RWPE2 (cell line): Measurements from ENCODE around the gene GNL3L.
A peak's percentile ranks its signal among the peaks of the same experiment; 100 is the strongest.

Experiments used
- ATAC-seq: fragments of 200-7000 bp; cut with Tn5 transposase; 3 replicates; pipeline ENCODE4 v1.9.1; 2021; ENCODE audit warnings: low read depth
- DNase-seq: peaks from one replicate; pipeline ENCODE4 v3.0.0-alpha.2; 2020; ENCODE audit warnings: low spot score
- H3K27ac ChIP-seq: fragments of 450-650 bp; 2 replicates; pipeline ENCODE4 v1.5.1; 2017; ENCODE audit warnings: mild to moderate bottlenecking; ENCODE audit not compliant: poor library complexity, severe bottlenecking
- H3K27me3 ChIP-seq: fragments of 250-450 bp; sonication (Bioruptor Pico); 2 replicates; pipeline ENCODE4 v1.5.1; 2021; ENCODE audit warnings: mild to moderate bottlenecking, moderate library complexity; ENCODE audit not compliant: insufficient read depth, poor library complexity, severe bottlenecking
- H3K36me3 ChIP-seq: fragments of 250-450 bp; sonication (Bioruptor Pico); 2 replicates; pipeline ENCODE4 v1.5.1; 2020; ENCODE audit warnings: low read depth, mild to moderate bottlenecking, moderate library complexity
- H3K4me1 ChIP-seq: fragments of 250-450 bp; sonication (Bioruptor Pico); 2 replicates; pipeline ENCODE4 v1.5.1; 2021; ENCODE audit warnings: mild to moderate bottlenecking, moderate library complexity; ENCODE audit not compliant: insufficient read depth, poor library complexity, severe bottlenecking
- H3K4me3 ChIP-seq: fragments of 250-450 bp; sonication (Bioruptor Pico); 2 replicates; pipeline ENCODE4 v1.5.1; 2021; ENCODE audit warnings: mild to moderate bottlenecking, moderate library complexity; ENCODE audit not compliant: severe bottlenecking
- H3K9me3 ChIP-seq: fragments of 250-450 bp; sonication (Bioruptor Pico); 2 replicates; pipeline ENCODE4 v1.5.1; 2021; ENCODE audit warnings: mild to moderate bottlenecking, moderate library complexity; ENCODE audit not compliant: severe bottlenecking
- CTCF ChIP-seq: fragments of 450-650 bp; IDR thresholded peaks from one replicate; pipeline ENCODE4 v1.5.1; 2017; ENCODE audit warnings: mild to moderate bottlenecking, moderate library complexity; ENCODE audit not compliant: poor library complexity, severe bottlenecking

Gene GNL3L

GRCh38 chrX:54492340-54492739 lies 37.7 kb upstream of the GNL3L start:
- no peak for TF ChIP-seq CTCF
- Histone ChIP-seq H3K9me3 (no peaks in the 10 kb centered on the region), H3K4me1 (no peaks in the 10 kb centered on the region), H3K27me3 (no peaks in the 10 kb centered on the region), H3K4me3 (no peak overlapping the region), H3K27ac (no peak overlapping the region), H3K36me3 (no peaks in the 10 kb centered on the region)
- DNase-seq (no peak), ATAC-seq (0 out of 3 replicates have a peak, but pooled peaks have one; percentile 42)

GRCh38 chrX:54494166-54494988 lies 35.6 kb upstream of the GNL3L start:
- no peak for ATAC-seq
- no peak for DNase-seq
- H3K27ac ChIP-seq, result no peak overlapping the region
- no peaks in the 10 kb centered on the region for H3K4me1 ChIP-seq
- peak overlapping the region; percentile 71 for H3K4me3 ChIP-seq
- TF ChIP-seq CTCF, result no peak
- H3K36me3 ChIP-seq, result no peaks in the 10 kb centered on the region
- H3K9me3 ChIP-seq, result no peaks in the 10 kb centered on the region
- H3K27me3 ChIP-seq, result no peaks in the 10 kb centered on the region

- Histone ChIP-seq H3K9me3 (no peaks in the 10 kb centered on the region), H3K36me3 (no peaks in the 10 kb centered on the region), H3K4me3 (peak overlapping the region; percentile 71), H3K27ac (peak overlapping the region; percentile 36), H3K4me1 (no peaks in the 10 kb centered on the region), H3K27me3 (no peaks in the 10 kb centered on the region)
- ATAC-seq (peak; percentile 50), DNase-seq (no peak)
- no peak for TF ChIP-seq CTCF
These were observed 34.8 kb upstream of the GNL3L start for GRCh38 chrX:54494989-54495813.

DNA sequence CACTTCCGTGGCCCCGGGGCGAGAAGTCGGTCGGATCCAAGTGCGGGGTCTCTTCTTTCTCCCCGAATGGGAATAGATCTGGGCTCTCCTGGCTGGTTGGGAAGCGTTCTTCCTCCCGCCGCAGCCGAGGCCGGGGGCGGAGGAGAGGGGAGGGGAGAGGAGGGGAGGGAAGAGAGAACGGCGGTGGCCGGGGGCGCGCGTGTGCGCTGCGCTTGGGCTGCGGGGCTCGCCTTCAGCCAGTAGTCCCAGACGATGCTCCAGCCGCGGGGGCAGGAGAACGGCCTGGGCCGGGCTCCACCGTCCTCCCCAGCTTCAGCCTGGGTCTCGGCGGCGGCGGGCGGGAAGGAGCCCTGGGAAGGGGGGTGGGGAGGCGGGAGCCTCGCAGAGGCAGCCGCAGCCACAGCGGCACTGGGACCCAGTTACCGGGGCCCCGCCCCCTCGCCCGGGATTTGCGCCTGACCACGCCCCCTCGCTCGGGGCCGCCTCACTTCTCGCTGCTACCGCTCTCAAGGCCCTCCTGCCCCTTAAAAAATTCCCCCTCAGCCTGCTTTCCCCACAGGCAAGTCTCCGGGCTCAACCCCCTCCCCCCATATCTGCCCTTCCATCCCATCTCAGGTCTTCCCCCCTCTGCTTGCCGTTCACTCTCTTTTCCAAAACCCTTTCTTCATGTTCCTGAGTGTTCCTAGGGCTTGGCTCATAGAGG lies 34.1 kb upstream of the GNL3L start, which contains the start of gene FGD1:
TSS of gene FGD1 (minus strand) at position 421 of the 703 bp plus-strand sequence. CDS start 802 bp downstream, outside the sequence.
- H3K27me3 ChIP-seq, result no peaks in the 10 kb centered on the region
- H3K9me3 ChIP-seq, result no peaks in the 10 kb centered on the region
- peak within 1 kb of the TSS; percentile 71 for H3K4me3 ChIP-seq
- DNase-seq, result peak; percentile 53
- no peaks in the 10 kb centered on the region for H3K4me1 ChIP-seq
- TF ChIP-seq CTCF, result no peak
- H3K27ac ChIP-seq, result peak within 1 kb of the TSS; percentile 36
- no peaks in the 10 kb centered on the region for H3K36me3 ChIP-seq
- ATAC-seq, result peak; percentile 62
